Endothelial cell of umbilical vein (primary cell): ENCODE results near the gene THAP4. TPM values are rescaled to one million over a fixed set of nuclear protein-coding genes. Genes with fewer than 3 reads are reported as not detected.

Experiments used
- Bru-seq: library from RNA; stranded (reverse); fragments of 400-500 nt; gene quantifications from one replicate; lab custom pipeline; 2021; lab: Mats Ljungman, UMichigan
- BruChase-seq, 2 experiments: library from RNA; stranded (reverse); fragments of 400-500 nt; gene quantifications; one replicate each; lab custom pipeline; 2021; lab: Mats Ljungman, UMichigan
- BruUV-seq: library from RNA; stranded (reverse); fragments of 400-500 nt; replicated peaks from 2 replicates; lab custom pipeline; 2021; lab: Mats Ljungman, UMichigan
- CTCF ChIA-PET: fragments of 300-600, 350-600 bp; sonication (Branson Sonifier 250); formaldehyde crosslinking; loops from one replicate; lab custom pipeline; 2021; ENCODE audit warnings: antibody characterized with exemption, inconsistent platforms; lab: Charles Lee
- POLR2A ChIA-PET: fragments of 300-600, 350-600 bp; sonication (Branson Sonifier 250); formaldehyde crosslinking; loops from one replicate; lab custom pipeline; 2021; ENCODE audit warnings: antibody characterized with exemption, inconsistent platforms; lab: Charles Lee
- DNase-seq: peaks from one replicate; pipeline ENCODE4 v3.0.0-alpha.2; 2011; ENCODE audit warnings: low read depth, low spot score
- FAIRE-seq: peaks from 2 replicates; lab custom pipeline; 2011; peaks lifted over from hg19 to GRCh38; lab: Jason Lieb, UNC
- H2AFZ ChIP-seq: 2 replicates; pipeline ENCODE4 v1.6.0; 2012; ENCODE audit warnings: low read depth, low read length, control low read depth, inconsistent platforms
- H3K27ac ChIP-seq: 2 replicates; pipeline ENCODE4 v1.5.1; 2011; ENCODE audit warnings: low read depth, mild to moderate bottlenecking, control low read depth, low read length, moderate library complexity; ENCODE audit not compliant: insufficient read depth
- H3K27me3 ChIP-seq, 2 experiments: 2 replicates each; pipeline versions ENCODE4 v1.6.0 to v1.6.1; 2011; ENCODE audit warnings: low read length in 2 of 2, mixed read lengths in 1 of 2; ENCODE audit not compliant: control insufficient read depth in 2 of 2, insufficient read depth in 2 of 2
- H3K36me3 ChIP-seq, 2 experiments: 2 replicates in 1 of 2; 3 replicates in 1 of 2; pipeline ENCODE4 v1.5.1; 2011; ENCODE audit warnings: low read length in 2 of 2, mild to moderate bottlenecking in 1 of 2, moderate library complexity in 1 of 2; ENCODE audit not compliant: control insufficient read depth in 2 of 2, insufficient read depth in 2 of 2; ENCODE audit errors: extremely low read depth in 1 of 2
- H3K4me1 ChIP-seq: 3 replicates; pipeline ENCODE4 v1.5.1; 2011; ENCODE audit warnings: mild to moderate bottlenecking, low read length; ENCODE audit not compliant: control insufficient read depth, insufficient read depth; ENCODE audit errors: extremely low read depth
- H3K4me2 ChIP-seq: 2 replicates; pipeline ENCODE4 v1.6.1; 2011; ENCODE audit warnings: low read length, control low read depth, mixed read lengths; ENCODE audit not compliant: insufficient read depth
- H3K4me3 ChIP-seq, 3 experiments: fragments of 200-600 bp in 1 of 3; sonication (generic), shearing (Covaris generic) in 1 of 3; replicated peaks in 1 of 3; 2 replicates each; pipeline ENCODE4 v1.5.1; 2011 to 2016; ENCODE audit warnings: control low read depth in 3 of 3, low read length in 3 of 3, mild to moderate bottlenecking in 2 of 3, inconsistent platforms in 1 of 3, low read depth in 1 of 3, moderate library complexity in 1 of 3; ENCODE audit not compliant: insufficient read depth in 1 of 3
- H3K79me2 ChIP-seq: 2 replicates; pipeline ENCODE4 v1.6.0; 2012; ENCODE audit warnings: low read length, inconsistent platforms; ENCODE audit not compliant: control insufficient read depth, insufficient read depth
- H3K9ac ChIP-seq: replicated peaks from 2 replicates; pipeline ENCODE3; 2011; ENCODE audit warnings: low read length, control low read depth; ENCODE audit not compliant: insufficient read depth; ENCODE audit errors: extremely low read depth
- H3K9me1 ChIP-seq: replicated peaks from 3 replicates; pipeline ENCODE4 v1.6.0; 2011; ENCODE audit warnings: mild to moderate bottlenecking, low read length; ENCODE audit not compliant: control insufficient read depth, insufficient read depth; ENCODE audit errors: extremely low read depth
- H3K9me3 ChIP-seq: replicated peaks from 2 replicates; pipeline ENCODE4 v1.5.1; 2012; ENCODE audit warnings: low read length, inconsistent platforms; ENCODE audit not compliant: control insufficient read depth, insufficient read depth
- H4K20me1 ChIP-seq: replicated peaks from 2 replicates; pipeline ENCODE3; 2011; ENCODE audit warnings: mild to moderate bottlenecking, low read length; ENCODE audit not compliant: control insufficient read depth, insufficient read depth; ENCODE audit errors: extremely low read depth
- CTCF ChIP-seq, 2 donors: IDR thresholded peaks; 1 replicate in 1 of 2; 2 replicates in 1 of 2; pipeline ENCODE4 v1.5.1; 2011; ENCODE audit warnings: low read length in 2 of 2, mild to moderate bottlenecking in 2 of 2, moderate library complexity in 2 of 2, control low read depth in 1 of 2, inconsistent platforms in 1 of 2, low read depth in 1 of 2; ENCODE audit not compliant: insufficient read depth in 1 of 2; ENCODE audit errors: extremely low read depth in 1 of 2
- EZH2 ChIP-seq: IDR thresholded peaks from 2 replicates; pipeline ENCODE4 v1.6.1; 2012; ENCODE audit warnings: borderline replicate concordance, low read depth, mild to moderate bottlenecking, moderate library complexity, low read length, inconsistent platforms; ENCODE audit not compliant: severe bottlenecking
- FOS ChIP-seq: IDR thresholded peaks from 2 replicates; pipeline ENCODE4 v1.6.1; 2011; ENCODE audit warnings: mild to moderate bottlenecking, low read length, moderate library complexity, borderline replicate concordance; ENCODE audit not compliant: insufficient read depth
- GATA2 ChIP-seq: IDR thresholded peaks from 2 replicates; pipeline ENCODE4 v1.7.0; 2011; ENCODE audit warnings: low read depth, mild to moderate bottlenecking, moderate library complexity, mixed read lengths, low read length; ENCODE audit not compliant: insufficient read length, insufficient read depth
- JUN ChIP-seq: IDR thresholded peaks from 2 replicates; pipeline ENCODE4 v1.6.1; 2011; ENCODE audit warnings: borderline replicate concordance, low read depth; ENCODE audit not compliant: insufficient read length, insufficient read depth
- MAX ChIP-seq: IDR thresholded peaks from 2 replicates; pipeline ENCODE4 v1.6.1; 2011; ENCODE audit not compliant: insufficient read depth, insufficient read length
- MYC ChIP-seq: IDR thresholded peaks from one replicate; pipeline ENCODE4 v1.6.1; 2011; ENCODE audit warnings: mild to moderate bottlenecking, low read depth, low read length
- POLR2A ChIP-seq: IDR thresholded peaks from 2 replicates; pipeline ENCODE4 v1.6.1; 2012; ENCODE audit warnings: low read depth, mild to moderate bottlenecking, control low read depth, low read length
- POLR2AphosphoS5 ChIP-seq: IDR thresholded peaks from 2 replicates; pipeline ENCODE4 v1.6.1; 2012; ENCODE audit warnings: low read depth, mild to moderate bottlenecking, control low read depth, low read length, moderate library complexity; ENCODE audit not compliant: insufficient read depth
- dilution Hi-C: fragments of 300-500 bp; cut with MboI; formaldehyde crosslinking; loops from one replicate; pipeline ENCODE4 v1.15.0; 2019; ENCODE audit warnings: low sequenced_read_pairs; ENCODE audit not compliant: extremely low pct_ligation_motif_present
- intact Hi-C: fragments of 100-400 bp; cut with micrococcal nuclease; formaldehyde crosslinking; loops from one replicate; pipeline ENCODE4 v1.10.0; 2022
- long read RNA-seq: library from polyadenylated mRNA; stranded (forward); transcript quantifications from one replicate; pipeline ENCODE4 v2.0.0, GENCODE V29; 2021
- polyA minus RNA-seq, 3 experiments: library from RNA; depleted of rRNA, polyadenylated mRNA; stranded (reverse); fragments of >200 nt; gene quantifications; 1 replicate in 1 of 3; 2 replicates in 2 of 3; pipeline ENCODE4 v1.2.3, GENCODE V29; 2011
- polyA plus RNA-seq, 4 experiments: library from polyadenylated mRNA; depleted of rRNA in 3 of 4; stranded (reverse) in 3 of 4; unstranded in 1 of 4; fragments of >200 nt; gene quantifications; 2 replicates each; pipeline versions ENCODE4 v1.2.1 to v1.2.3, GENCODE V29; 2011 to 2012; ENCODE audit warnings: missing spikeins in 1 of 4
- total RNA-seq: library from RNA; stranded (reverse); gene quantifications from 2 replicates; pipeline ENCODE4 v1.2.3, GENCODE V29; 2021

The THAP4 gene, protein sequence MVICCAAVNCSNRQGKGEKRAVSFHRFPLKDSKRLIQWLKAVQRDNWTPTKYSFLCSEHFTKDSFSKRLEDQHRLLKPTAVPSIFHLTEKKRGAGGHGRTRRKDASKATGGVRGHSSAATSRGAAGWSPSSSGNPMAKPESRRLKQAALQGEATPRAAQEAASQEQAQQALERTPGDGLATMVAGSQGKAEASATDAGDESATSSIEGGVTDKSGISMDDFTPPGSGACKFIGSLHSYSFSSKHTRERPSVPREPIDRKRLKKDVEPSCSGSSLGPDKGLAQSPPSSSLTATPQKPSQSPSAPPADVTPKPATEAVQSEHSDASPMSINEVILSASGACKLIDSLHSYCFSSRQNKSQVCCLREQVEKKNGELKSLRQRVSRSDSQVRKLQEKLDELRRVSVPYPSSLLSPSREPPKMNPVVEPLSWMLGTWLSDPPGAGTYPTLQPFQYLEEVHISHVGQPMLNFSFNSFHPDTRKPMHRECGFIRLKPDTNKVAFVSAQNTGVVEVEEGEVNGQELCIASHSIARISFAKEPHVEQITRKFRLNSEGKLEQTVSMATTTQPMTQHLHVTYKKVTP
- total RNA-seq = 47.4 and 49.0 TPM in 2 replicates
- polyA plus RNA-seq = 45.4 and 51.2 TPM in 2 replicates
- 51.7 and 53.1 TPM in 2 replicates for polyA plus RNA-seq (2011; cell fraction: cytosol; rRNA removed)
- polyA plus RNA-seq (2011; cell fraction: nucleus; rRNA removed) = 19.6 and 25.8 TPM in 2 replicates
- 51.4 and 55.2 TPM in 2 replicates for polyA plus RNA-seq (2012)
- polyA minus RNA-seq = 21.9 and 26.8 TPM in 2 replicates
- polyA minus RNA-seq (2011; cell fraction: cytosol; rRNA and poly(A)+ RNA removed) = 28.1 TPM
- 7.9 and 13.3 TPM in 2 replicates for polyA minus RNA-seq (2011; cell fraction: nucleus; rRNA and poly(A)+ RNA removed)
- Bru-seq, nascent RNA = percentile 66 among the genes with signal in this experiment
- BruChase-seq, experiment 1, labeled RNA remaining after a 6-hour chase = percentile 73 among the genes with signal in this experiment
- BruChase-seq, experiment 2, labeled RNA remaining after a 2-hour chase = percentile 66 among the genes with signal in this experiment
- long read RNA-seq, transcript THAP4-204 (6 exons, 2,367 nt) = major isoform, 34 of 106 reads
- long read RNA-seq, partial matches to known transcripts = 67 of 106 reads
- long read RNA-seq, other reads (novel, unspliced or antisense) = 5 of 106 reads

DNA sequence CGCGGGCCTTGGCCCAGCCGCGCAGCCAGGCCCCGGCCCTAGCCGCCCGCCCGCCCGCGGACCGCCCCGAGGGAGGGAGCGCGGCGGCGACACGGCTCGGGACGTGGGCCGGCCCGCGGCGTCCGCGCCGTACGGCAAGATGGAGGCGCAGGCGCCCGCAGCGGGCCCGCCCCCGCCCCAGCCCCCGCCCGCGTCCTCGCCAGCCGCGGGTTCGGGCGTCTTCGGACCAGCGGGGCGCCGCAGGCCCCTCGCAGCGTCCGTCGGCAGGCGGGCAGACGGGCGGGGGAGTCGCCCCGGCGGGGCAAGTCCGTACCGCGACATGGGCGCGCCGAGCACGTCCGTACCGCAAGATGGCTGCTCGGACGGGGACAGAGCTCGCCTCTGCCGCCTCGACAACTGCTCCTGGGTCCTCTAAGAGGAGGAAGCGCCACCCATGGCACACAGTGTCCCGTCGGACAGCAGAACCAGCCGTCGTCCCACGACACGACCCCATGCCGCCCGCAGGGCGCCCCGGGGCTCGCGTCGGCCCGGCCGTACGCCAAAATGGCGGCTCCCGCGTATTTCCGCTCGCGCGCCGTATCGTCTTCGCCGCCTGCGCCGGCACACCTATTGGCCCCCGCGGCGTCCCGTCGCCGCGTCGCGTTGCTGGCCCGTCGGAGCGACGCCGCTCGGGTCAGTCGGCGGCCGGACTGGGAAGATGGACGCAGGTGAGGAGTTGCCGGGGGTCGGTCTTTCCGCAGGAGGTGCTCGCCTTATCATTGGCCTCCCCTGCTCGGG, at the start of gene THAP4, which contains the start of gene ATG4B:
TSS of gene THAP4 (minus strand) at position 141 of the 777 bp plus-strand sequence. CDS start 141 bp downstream, outside the sequence.
TSS of gene ATG4B (plus strand) at position 676 of the 777 bp plus-strand sequence. CDS start at position 698, 22 bp downstream.
- ChIA-PET CTCF (interaction anchor here (1.1 to 1.4 kb wide), 4 partner anchors 23 to 279 kb away, joined by 3 to 5 read pairs (median 4); partner anchors contain the start of gene D2HGDH), POLR2A (no interaction called here)
- peak; percentile 85 for DNase-seq
- TF ChIP-seq MAX = no peak
- TF ChIP-seq GATA2 = no peak
- no peak for TF ChIP-seq MYC
- peak; percentile 86 for TF ChIP-seq POLR2AphosphoS5
- no peak for TF ChIP-seq EZH2
- peak; percentile 76 for TF ChIP-seq POLR2A
- no peak for TF ChIP-seq JUN
- TF ChIP-seq FOS = no peak
- TF ChIP-seq CTCF (IDR thresholded peaks at IDR 0.05; ENCODE audit: extremely low read depth in 1 of 2, insufficient read depth in 1 of 2, low read depth in 1 of 2, low read length in 2 of 2) = no peak
- peak within 1 kb of the TSS; percentile 64 to 99 (median 95) for H3K4me3 ChIP-seq
- dilution Hi-C loops = no loop called here
- no peaks in the 10 kb centered on the region for H3K27me3 ChIP-seq
- intact Hi-C loops = loop anchor here (1.0 to 5.0 kb wide), 7 partner anchors 27 to 640 kb away; partner anchors contain the start of genes DTYMK, FARP2, HDLBP and SEPTIN2
- no peaks in the 10 kb centered on the region for H3K9me1 ChIP-seq
- peak within 1 kb of the TSS; percentile 92 for H3K27ac ChIP-seq
- H3K4me1 ChIP-seq = peaks cover 12% of the 10 kb centered on the region
- BruUV-seq = no TSS peak
- H3K9me3 ChIP-seq = no peaks in the 10 kb centered on the region
- H3K79me2 ChIP-seq = peaks cover 79% of the 10 kb centered on the region
- peak; percentile 67 for FAIRE-seq
- H2AFZ ChIP-seq = peak within 1 kb of the TSS; percentile 96
- peak within 1 kb of the TSS; percentile 94 for H3K9ac ChIP-seq
- peaks cover 9 to 20% of the 10 kb centered on the region in 2 experiments for H3K36me3 ChIP-seq
- H4K20me1 ChIP-seq = peaks cover 2% of the 10 kb centered on the region
- peak within 1 kb of the TSS; percentile 81 for H3K4me2 ChIP-seq
